AG10803 (cell line): ENCODE measurements around the gene MFSD6.

Source experiments
- DNase-seq: peaks from one replicate; pipeline ENCODE4 v3.0.0; 2010; ENCODE audit warnings: low read depth
- H3K4me3 ChIP-seq: 2 replicates; pipeline ENCODE4 v1.5.1; 2011; ENCODE audit warnings: mild to moderate bottlenecking, low read length, control low read depth
- TF ChIP-seq, protein P1 (sequence below): conservative IDR thresholded peaks from 2 replicates; pipeline ENCODE4 v1.5.1; 2011; ENCODE audit warnings: mild to moderate bottlenecking, low read length, control low read depth, inconsistent platforms

Gene MFSD6

DNA sequence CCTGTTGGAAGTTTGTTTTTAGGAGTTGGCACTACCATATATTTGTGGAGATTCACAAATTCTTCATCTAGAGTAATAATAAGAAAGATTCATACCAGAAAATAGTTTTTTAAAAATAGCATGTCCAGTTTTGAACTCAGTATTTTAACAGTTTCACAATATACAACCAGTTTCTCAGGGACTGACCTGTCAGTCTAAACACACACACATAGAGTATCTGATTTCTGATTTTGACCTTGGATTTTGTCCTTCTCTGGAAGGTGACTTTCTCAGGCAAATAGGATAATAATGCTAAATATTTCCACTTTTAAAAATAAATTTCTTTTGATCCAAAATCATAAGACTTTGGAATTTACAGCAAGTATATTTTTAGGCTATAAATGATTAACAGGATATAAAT lies 32.0 kb downstream of the MFSD6 start:
- TF ChIP-seq, protein P1, sequence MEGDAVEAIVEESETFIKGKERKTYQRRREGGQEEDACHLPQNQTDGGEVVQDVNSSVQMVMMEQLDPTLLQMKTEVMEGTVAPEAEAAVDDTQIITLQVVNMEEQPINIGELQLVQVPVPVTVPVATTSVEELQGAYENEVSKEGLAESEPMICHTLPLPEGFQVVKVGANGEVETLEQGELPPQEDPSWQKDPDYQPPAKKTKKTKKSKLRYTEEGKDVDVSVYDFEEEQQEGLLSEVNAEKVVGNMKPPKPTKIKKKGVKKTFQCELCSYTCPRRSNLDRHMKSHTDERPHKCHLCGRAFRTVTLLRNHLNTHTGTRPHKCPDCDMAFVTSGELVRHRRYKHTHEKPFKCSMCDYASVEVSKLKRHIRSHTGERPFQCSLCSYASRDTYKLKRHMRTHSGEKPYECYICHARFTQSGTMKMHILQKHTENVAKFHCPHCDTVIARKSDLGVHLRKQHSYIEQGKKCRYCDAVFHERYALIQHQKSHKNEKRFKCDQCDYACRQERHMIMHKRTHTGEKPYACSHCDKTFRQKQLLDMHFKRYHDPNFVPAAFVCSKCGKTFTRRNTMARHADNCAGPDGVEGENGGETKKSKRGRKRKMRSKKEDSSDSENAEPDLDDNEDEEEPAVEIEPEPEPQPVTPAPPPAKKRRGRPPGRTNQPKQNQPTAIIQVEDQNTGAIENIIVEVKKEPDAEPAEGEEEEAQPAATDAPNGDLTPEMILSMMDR, result no peak
- DNase-seq, result no peak
- no peak overlapping the region for H3K4me3 ChIP-seq

DNA sequence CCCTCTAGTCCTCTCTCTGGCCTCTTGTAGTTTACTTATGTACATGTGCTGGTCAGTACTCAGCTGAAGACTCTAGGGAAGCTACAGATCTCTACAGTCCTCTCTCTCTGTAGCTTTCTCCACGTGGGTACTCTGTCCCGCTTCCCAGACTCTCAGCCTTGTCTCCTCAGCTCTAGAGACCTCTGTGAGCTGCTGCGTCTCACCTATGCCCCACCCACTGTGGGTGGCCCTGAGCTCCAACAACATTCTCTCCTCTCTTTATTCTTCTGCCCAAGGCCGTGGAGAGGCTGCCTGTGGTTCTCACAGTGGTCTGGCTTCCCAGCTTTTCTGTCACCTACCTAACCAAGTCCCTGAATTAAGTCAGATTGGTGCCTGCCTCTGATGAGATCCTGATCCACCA lies 33.4 kb downstream of the MFSD6 start:
- DNase-seq, result no peak
- H3K4me3 ChIP-seq, result no peak overlapping the region
- TF ChIP-seq, protein P1, result no peak

DNA sequence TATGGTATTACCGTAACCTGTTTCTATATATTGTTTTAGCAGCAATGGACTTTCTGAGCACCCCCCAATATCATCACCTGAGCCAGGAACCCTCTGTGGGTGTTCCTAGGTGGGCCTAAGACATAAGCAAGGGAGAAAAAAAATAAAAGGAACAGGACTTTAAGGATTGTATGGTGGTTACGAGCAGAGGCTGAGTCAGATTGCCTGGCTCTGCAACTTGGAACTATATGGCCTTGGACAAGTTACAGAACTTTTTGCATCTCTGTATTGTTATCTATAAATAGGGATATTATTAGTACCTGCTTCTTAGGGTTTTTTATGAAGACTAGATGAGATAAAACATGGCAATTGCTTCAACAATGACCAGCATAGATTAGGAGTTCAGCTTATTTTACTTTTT lies 34.9 kb downstream of the MFSD6 start:
- no peak overlapping the region for H3K4me3 ChIP-seq
- TF ChIP-seq, protein P1, result no peak
- no peak for DNase-seq

DNA sequence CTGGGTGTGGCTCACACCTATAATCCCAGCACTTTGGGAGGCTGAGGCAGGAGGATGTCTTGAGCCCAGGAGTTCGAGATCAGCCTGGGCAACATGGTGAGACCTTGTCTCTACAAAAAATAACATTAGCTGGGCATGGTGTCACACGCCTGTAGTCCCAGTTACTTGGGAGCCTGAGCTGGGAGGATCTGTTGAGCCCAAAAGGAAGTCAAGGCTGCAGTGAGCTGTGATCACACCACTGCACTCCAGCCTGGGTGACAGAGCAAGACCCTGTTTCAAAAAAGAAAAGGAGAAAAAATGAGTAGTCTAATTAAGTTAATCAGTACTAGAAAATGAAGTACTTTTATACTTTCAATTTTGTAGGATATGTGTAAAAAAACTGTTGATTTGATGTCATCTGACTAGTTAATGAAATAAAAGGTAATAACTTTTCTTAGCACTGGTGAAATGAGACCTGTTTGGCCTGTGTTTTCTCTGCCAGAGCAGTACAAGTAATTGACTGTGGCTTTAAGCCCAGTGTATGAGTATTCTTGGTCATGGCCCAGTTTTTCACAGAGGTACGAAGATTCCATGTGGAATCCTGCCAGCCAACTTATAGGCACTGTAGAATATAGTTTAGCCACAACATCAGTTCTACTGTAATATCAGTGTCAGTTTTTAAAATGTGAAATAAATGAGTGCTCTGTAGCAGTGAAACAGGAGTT lies 35.8 kb downstream of the MFSD6 start:
- DNase-seq, result peak; percentile 13
- H3K4me3 ChIP-seq, result no peak overlapping the region
- TF ChIP-seq, protein P1, result no peak

DNA sequence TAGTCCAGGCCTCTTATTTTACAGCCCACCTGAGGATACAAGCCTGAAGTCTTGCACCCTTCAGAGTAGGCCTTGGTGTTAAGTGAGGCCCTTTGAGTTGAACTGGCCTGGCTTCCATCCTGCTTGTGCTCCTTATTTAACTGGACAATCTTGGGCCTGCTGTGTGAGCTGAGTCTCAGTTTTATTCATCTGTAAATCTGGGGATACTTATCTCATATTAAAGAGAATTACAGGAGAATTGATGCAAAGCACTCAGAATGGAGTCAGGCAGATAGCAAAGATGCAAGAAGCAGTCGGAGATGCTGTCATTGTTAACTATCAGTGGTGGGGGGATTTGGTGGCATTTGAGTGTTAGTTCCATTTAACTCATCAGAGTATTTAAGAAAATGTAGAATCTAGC lies 36.8 kb downstream of the MFSD6 start:
- DNase-seq, result no peak
- TF ChIP-seq, protein P1, result no peak

DNA sequence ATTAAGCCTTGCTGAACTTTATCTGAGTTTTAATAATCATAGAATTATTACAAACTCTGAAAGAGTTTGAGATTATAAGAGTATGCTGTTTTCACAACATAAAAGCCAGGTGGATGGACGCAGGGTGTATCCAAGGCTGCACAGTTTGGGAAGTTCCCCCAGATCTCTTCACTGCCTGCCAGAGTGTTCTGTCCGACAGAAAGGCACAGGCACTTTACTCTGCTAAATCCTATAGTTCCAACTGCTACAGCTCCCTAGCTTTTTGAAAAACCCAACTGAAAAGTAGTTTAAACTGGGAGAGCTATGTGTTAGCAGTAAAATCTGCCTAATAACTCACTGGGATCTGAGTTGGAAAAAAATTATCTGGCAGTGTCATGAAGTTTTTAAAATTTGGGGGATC lies 38.0 kb downstream of the MFSD6 start:
- no peak overlapping the region for H3K4me3 ChIP-seq
- TF ChIP-seq, protein P1, result no peak
- no peak for DNase-seq

More for the DNA sequence above, 36.8 kb downstream of the MFSD6 start:
- no peak overlapping the region for H3K4me3 ChIP-seq

DNA sequence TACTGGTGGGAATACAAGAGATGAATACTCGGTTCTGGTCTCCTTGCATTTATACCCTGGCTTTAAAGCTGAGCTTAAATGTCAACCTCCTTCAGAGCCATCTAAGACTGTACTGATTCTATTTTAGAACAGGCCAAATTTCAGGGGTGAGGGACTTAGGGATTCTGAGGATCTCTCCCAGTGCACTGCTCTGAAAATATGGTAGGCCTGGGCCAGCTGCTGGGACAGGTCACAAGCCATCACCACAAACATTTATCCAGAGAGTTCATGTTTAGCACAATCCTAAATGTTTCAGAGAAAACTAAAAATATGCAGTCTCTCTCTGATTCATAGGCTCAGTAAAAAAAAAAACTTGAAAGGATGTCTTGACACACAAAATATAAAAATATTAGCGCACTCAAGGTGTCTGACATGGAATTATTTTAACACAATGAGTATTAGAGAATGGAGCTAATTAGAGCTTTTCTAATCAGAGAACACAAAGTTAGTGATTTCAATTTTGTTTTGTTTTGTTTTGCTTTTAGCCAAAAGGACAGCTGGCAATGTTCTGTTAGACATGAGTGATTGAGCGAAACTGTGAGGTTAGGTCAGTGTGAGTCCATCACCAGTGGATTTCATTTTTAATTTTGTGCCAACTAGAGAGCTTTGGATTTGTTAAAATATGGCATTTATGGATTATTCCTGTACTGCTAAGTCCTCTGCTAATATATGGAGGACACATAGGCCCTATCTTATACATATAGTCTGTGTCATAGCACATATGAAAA lies 38.8 kb downstream of the MFSD6 start:
- TF ChIP-seq, protein P1, result no peak
- H3K4me3 ChIP-seq, result no peak overlapping the region
- no peak for DNase-seq
